GM12874 (cell line): ENCODE results near the gene LGR6.

Experiments used
- TF ChIP-seq, protein P1 (sequence below): IDR thresholded peaks from 2 replicates; pipeline ENCODE4 v1.5.1; 2011; ENCODE audit warnings: low read depth, mild to moderate bottlenecking, control low read depth, low read length, moderate library complexity; ENCODE audit not compliant: insufficient read depth

LGR6 gene

DNA sequence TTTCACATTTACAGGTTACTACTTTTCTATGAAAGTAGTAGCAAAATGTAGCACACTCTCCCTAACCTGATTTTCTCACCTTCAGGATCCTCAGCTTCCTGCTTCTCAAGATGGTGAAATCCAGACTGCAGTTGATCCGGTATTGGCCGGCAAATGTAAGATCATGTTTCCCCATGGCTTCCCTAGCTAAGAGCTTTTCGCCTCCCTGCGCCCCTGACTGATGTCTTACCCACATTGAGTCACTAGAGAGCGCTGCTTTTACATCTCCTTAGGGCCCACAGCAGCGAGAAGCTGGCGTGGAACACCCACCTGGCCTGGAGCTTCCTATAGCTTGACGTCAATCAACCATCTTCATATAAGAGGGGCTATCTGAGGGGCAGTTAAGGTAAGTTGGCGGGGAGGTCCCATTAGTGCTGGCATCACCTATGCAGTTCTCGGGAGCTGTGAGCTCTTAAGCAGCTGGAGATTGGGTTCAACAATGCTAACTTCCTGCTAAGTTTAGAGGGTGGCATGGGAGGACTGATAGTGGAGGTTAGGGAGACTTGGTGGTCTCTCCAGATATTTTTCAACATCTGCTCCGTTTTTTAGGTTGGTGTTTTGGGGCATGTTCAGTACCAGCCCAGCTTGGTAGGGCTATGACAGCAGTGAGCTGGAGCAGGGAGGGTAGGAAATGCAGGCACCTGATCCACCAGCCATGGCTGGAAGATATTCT is 38.7 kb upstream of the LGR6 start:
- TF ChIP-seq, protein P1, sequence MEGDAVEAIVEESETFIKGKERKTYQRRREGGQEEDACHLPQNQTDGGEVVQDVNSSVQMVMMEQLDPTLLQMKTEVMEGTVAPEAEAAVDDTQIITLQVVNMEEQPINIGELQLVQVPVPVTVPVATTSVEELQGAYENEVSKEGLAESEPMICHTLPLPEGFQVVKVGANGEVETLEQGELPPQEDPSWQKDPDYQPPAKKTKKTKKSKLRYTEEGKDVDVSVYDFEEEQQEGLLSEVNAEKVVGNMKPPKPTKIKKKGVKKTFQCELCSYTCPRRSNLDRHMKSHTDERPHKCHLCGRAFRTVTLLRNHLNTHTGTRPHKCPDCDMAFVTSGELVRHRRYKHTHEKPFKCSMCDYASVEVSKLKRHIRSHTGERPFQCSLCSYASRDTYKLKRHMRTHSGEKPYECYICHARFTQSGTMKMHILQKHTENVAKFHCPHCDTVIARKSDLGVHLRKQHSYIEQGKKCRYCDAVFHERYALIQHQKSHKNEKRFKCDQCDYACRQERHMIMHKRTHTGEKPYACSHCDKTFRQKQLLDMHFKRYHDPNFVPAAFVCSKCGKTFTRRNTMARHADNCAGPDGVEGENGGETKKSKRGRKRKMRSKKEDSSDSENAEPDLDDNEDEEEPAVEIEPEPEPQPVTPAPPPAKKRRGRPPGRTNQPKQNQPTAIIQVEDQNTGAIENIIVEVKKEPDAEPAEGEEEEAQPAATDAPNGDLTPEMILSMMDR: peak; percentile 54

DNA sequence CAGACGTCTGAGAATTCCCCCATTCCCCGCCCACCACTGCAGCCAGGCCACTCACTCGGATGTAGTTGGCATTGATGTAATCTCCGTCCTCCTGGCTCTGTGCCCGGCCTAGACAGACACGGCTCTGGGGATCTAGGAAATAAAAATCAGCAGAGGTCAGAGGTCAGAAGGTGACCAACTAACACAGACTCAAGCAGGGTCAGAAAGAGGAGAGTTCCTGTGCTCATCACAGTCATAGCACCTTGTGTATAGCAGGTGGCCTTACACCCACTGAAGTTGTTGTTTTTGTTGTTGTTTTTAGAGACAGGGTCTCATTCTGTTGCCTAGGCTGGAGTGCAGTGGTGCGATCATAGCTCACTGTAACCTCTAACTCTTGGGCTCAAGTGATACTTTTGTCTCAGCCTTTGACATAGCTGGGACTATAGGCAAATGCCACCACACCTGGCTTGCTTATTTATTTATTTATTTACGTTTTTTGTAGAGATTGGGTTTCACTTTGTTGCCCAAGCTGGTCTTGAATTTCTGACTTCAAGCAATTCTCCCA is 38.0 kb upstream of the LGR6 start:
- TF ChIP-seq, protein P1: no peak

DNA sequence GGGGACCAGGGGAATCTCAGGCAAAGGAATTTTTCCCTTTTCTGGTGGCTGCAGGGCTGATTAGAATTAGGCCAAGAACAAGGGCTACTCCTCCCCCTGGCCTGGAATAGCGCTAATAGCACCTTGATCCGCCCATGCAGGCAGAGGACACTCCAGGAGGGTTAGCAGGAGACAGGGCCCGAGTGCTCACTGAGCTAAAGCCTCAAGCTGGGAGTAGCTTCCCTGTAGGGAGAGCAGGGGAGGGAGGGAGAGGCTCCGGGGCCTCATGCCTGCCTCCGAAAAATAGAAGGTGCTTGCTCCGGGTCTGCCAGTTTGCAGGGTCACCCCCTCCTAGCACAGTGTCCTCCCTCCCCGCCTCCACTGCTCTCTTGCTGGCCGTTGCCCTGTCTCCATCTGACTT is 37.0 kb upstream of the LGR6 start:
- TF ChIP-seq, protein P1: no peak

DNA sequence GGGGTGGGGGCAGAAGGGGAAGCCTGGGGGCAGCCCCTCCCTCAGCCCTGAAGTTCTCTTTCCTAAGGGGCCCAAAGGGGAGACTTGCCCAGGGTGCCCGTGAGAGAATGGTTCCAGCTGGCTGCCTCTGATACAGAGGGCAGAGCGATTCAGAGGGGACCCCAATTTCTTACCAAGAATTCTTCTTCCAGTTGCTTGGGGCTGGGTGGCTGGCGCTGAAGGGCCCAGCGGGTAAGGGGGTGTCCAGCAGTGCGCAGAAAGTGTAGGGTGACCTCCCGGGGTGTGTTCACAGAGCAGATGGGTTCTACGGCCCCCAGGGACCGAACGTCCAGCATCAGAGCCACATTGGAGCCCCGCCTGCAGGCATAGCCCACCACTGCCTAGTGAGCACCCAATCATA is 35.7 kb upstream of the LGR6 start:
- TF ChIP-seq, protein P1: no peak

DNA sequence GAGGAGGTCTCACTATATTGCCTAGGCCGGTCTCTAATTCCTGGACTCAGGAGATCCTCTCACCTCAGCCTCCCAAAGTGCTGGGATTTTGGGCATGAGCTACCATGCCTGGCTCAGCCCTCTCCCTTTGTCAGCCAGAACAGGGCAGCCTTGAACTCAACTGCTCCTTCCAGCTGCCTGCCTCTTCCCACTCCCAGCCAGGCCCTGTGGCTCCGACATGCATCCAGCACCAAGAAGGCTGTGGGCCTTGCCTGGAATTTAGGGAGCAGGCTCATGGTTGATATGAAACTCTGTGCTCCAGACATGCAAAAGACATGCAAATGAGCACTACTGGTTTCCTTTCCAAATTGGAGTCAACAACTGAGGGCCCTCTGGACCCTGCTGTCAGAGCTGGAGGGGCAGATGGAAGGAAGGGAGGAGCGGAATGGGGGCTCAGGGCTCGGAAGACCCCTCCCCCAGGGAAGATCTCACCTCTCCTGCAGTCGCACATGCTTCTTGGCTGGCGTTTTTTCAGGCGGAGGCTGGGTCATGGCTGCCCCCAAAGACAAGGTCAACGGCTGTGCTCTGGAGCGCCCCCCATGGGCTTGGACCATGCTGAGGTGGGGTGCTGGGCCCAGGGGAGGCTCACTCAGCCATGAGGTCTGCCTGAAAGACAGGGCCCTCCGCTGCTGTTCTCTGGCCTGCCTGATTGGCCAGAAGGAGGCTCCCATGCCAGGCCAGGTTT is 34.6 kb upstream of the LGR6 start:
- TF ChIP-seq, protein P1: peak; percentile 71

DNA sequence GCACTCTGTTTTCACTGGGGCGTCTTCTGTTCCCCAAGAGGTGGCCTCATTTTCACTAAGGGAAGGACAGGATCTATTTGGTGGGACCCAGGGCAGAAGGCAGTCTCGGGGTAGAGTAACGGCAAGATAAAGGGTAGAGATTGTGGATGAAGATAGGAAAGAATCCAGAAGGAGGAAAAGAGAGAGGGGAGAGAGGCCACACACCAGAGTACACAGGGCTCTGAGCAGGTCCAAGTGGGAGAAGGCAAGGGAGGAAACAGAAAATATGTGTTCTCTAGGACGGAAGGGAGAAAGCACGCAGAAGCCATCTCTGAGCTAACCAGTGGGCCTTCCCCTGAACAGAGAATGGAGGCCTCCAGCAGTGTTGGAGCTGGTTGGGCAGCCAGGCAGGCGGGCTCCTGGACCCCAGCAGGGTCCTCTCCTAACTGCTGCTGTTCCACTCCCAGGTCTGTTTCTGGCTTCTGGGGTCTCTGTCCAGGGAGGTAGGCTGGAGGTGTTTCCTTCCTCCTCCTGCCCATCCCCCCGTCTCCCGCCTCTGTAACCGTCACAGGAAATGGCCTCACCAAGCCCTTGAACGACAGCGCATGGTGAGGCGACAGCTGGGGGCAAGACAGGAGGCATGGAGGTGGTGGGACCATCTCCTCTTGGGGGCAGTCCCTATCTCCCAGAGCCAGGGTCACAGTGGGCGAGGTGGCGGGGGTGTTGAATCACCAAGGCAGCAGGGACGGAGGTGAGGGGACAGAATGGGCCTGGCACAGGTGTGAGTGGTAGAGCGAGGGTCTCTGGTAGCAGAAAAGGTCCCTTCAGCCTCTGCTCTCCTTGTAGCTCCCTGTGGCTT is 33.8 kb upstream of the LGR6 start:
- TF ChIP-seq, protein P1: no peak
